H1 (cell line): ENCODE results near the gene TJP2. TPM values are rescaled to one million over a fixed set of nuclear protein-coding genes. Genes with fewer than 3 reads are reported as not detected.

Experiments
- CTCF ChIA-PET: fragments of 300-600 bp; sonication (Branson Sonifier 250); formaldehyde crosslinking; loops from one replicate; lab custom pipeline; 2021; ENCODE audit not compliant: partially characterized antibody; lab: Charles Lee
- POLR2A ChIA-PET: fragments of 300-600 bp; sonication (Branson Sonifier 250); formaldehyde crosslinking; loops from one replicate; lab custom pipeline; 2021; ENCODE audit warnings: inconsistent platforms; ENCODE audit not compliant: partially characterized antibody; lab: Charles Lee
- DNase-seq, 2 experiments: peaks; one replicate each; pipeline versions ENCODE4 v3.0.0 to v3.0.0-alpha.2; 2010 to 2022; ENCODE audit warnings: low spot score in 2 of 2, low read depth in 1 of 2, mixed read lengths in 1 of 2
- FAIRE-seq: peaks from 2 replicates; lab custom pipeline; 2011; peaks lifted over from hg19 to GRCh38; lab: Jason Lieb, UNC
- H2AFZ ChIP-seq: 2 replicates; pipeline ENCODE4 v1.8.1; 2012; ENCODE audit warnings: low read length, inconsistent platforms
- H2AK5ac ChIP-seq: 2 replicates; pipeline ENCODE4 v1.6.1; 2013; ENCODE audit warnings: low read depth, low read length
- H2BK120ac ChIP-seq: replicated peaks from 2 replicates; pipeline ENCODE3; 2013; ENCODE audit warnings: low read depth, low read length, inconsistent platforms
- H2BK12ac ChIP-seq: 2 replicates; pipeline ENCODE4 v1.6.1; 2013; ENCODE audit warnings: low read depth, low read length
- H2BK15ac ChIP-seq: 2 replicates; pipeline ENCODE4 v1.6.1; 2013; ENCODE audit warnings: low read length
- H2BK20ac ChIP-seq: 2 replicates; pipeline ENCODE4 v1.6.1; 2013; ENCODE audit warnings: low read length
- H2BK5ac ChIP-seq: 2 replicates; pipeline ENCODE4 v1.6.1; 2013; ENCODE audit warnings: low read depth, low read length
- H3K14ac ChIP-seq: 2 replicates; pipeline ENCODE4 v1.6.1; 2013; ENCODE audit warnings: inconsistent platforms; ENCODE audit not compliant: insufficient read length
- H3K18ac ChIP-seq: 2 replicates; pipeline ENCODE4 v1.6.1; 2013; ENCODE audit warnings: low read length; ENCODE audit errors: extremely low read depth
- H3K23ac ChIP-seq: 2 replicates; pipeline ENCODE4 v1.6.1; 2013; ENCODE audit warnings: inconsistent platforms; ENCODE audit not compliant: insufficient read length
- H3K23me2 ChIP-seq: 2 replicates; pipeline ENCODE4 v1.6.1; 2013; ENCODE audit warnings: low read depth, low read length
- H3K27ac ChIP-seq: 2 replicates; pipeline ENCODE4 v1.6.1; 2011; ENCODE audit warnings: low read depth, low read length, inconsistent platforms
- H3K27me3 ChIP-seq, 4 experiments: replicated peaks in 1 of 4; 1 replicate in 1 of 4; 2 replicates in 3 of 4; pipeline versions ENCODE4 v1.6.1 to v1.8.1; 2011 to 2013; ENCODE audit warnings: low read length in 3 of 4, mild to moderate bottlenecking in 3 of 4, inconsistent platforms in 2 of 4, mixed read lengths in 2 of 4, moderate library complexity in 1 of 4; ENCODE audit not compliant: control insufficient read depth in 3 of 4, insufficient read depth in 3 of 4; ENCODE audit errors: extremely low read depth in 1 of 4
- H3K36me3 ChIP-seq, 4 experiments: 2 replicates each; pipeline versions ENCODE4 v1.6.1 to v1.8.1; 2011 to 2013; ENCODE audit warnings: mild to moderate bottlenecking in 4 of 4, low read length in 3 of 4, moderate library complexity in 2 of 4, control low read depth in 1 of 4, inconsistent platforms in 1 of 4; ENCODE audit not compliant: insufficient read depth in 4 of 4, control insufficient read depth in 2 of 4
- H3K4ac ChIP-seq: replicated peaks from 2 replicates; pipeline ENCODE3; 2013; ENCODE audit warnings: low read length, low read depth, mixed read lengths, inconsistent platforms; ENCODE audit not compliant: insufficient read length
- H3K4me1 ChIP-seq, 4 experiments: replicated peaks in 1 of 4; 1 replicate in 1 of 4; 2 replicates in 3 of 4; pipeline versions ENCODE4 v1.6.1 to v1.8.1; 2011 to 2013; ENCODE audit warnings: low read length in 3 of 4, inconsistent platforms in 2 of 4, mixed read lengths in 1 of 4; ENCODE audit not compliant: insufficient read depth in 4 of 4, control insufficient read depth in 3 of 4
- H3K4me2 ChIP-seq, 2 experiments: 2 replicates each; pipeline versions ENCODE4 v1.6.1 to v1.8.1; 2011 to 2013; ENCODE audit warnings: low read depth in 2 of 2, low read length in 2 of 2, control low read depth in 1 of 2, inconsistent platforms in 1 of 2, mild to moderate bottlenecking in 1 of 2; ENCODE audit not compliant: insufficient read depth in 1 of 2
- H3K4me3 ChIP-seq, 4 experiments: fragments of 200-600, 300-600 bp in 1 of 4; sonication (generic), shearing (Covaris generic), sonication (Bioruptor Twin) in 1 of 4; 2 replicates each; pipeline versions ENCODE4 v1.5.1 to v1.8.1; 2011 to 2016; ENCODE audit warnings: low read length in 4 of 4, low read depth in 3 of 4, control low read depth in 2 of 4, inconsistent platforms in 2 of 4, mild to moderate bottlenecking in 2 of 4, mixed read lengths in 1 of 4, moderate library complexity in 1 of 4; ENCODE audit not compliant: insufficient read depth in 2 of 4; ENCODE audit errors: extremely low read depth in 1 of 4
- H3K56ac ChIP-seq: replicated peaks from 2 replicates; pipeline ENCODE3; 2013; ENCODE audit warnings: low read depth, mild to moderate bottlenecking, mixed read lengths, low read length, inconsistent platforms; ENCODE audit not compliant: insufficient read length
- H3K79me1 ChIP-seq: 2 replicates; pipeline ENCODE4 v1.6.1; 2013; ENCODE audit warnings: low read depth, low read length, control low read depth
- H3K79me2 ChIP-seq, 2 experiments: 2 replicates each; pipeline versions ENCODE4 v1.6.1 to v1.8.1; 2012 to 2013; ENCODE audit warnings: low read length in 2 of 2, mild to moderate bottlenecking in 2 of 2, inconsistent platforms in 1 of 2; ENCODE audit not compliant: insufficient read depth in 2 of 2, control insufficient read depth in 1 of 2
- H3K9ac ChIP-seq, 4 experiments: replicated peaks in 1 of 4; 1 replicate in 1 of 4; 2 replicates in 3 of 4; pipeline versions ENCODE4 v1.6.1 to v1.8.1; 2011 to 2013; ENCODE audit warnings: low read depth in 3 of 4, low read length in 3 of 4, control low read depth in 2 of 4, mild to moderate bottlenecking in 2 of 4, moderate library complexity in 2 of 4, inconsistent platforms in 1 of 4; ENCODE audit errors: extremely low read depth in 1 of 4
- H3K9me3 ChIP-seq, 2 experiments: 2 replicates each; pipeline versions ENCODE4 v1.6.1 to v1.8.1; 2012 to 2013; ENCODE audit warnings: mild to moderate bottlenecking in 2 of 2, moderate library complexity in 2 of 2, control low read depth in 1 of 2, inconsistent platforms in 1 of 2, low read depth in 1 of 2, low read length in 1 of 2, mixed read lengths in 1 of 2; ENCODE audit not compliant: insufficient read depth in 2 of 2
- H4K20me1 ChIP-seq, 2 experiments: replicated peaks in 1 of 2; 2 replicates each; pipeline versions ENCODE3 to v1.8.1; 2011 to 2013; ENCODE audit warnings: inconsistent platforms in 2 of 2, low read length in 2 of 2, mild to moderate bottlenecking in 1 of 2; ENCODE audit not compliant: insufficient read depth in 2 of 2, control insufficient read depth in 1 of 2
- H4K5ac ChIP-seq: 2 replicates; pipeline ENCODE4 v1.6.1; 2013; ENCODE audit warnings: low read length, low read depth, mixed read lengths, inconsistent platforms; ENCODE audit not compliant: insufficient read length
- H4K8ac ChIP-seq: 2 replicates; pipeline ENCODE4 v1.8.0; 2013; ENCODE audit warnings: mild to moderate bottlenecking, moderate library complexity, low read length, inconsistent platforms; ENCODE audit not compliant: insufficient read depth; ENCODE audit errors: extremely low read depth
- H4K91ac ChIP-seq: replicated peaks from 2 replicates; pipeline ENCODE3; 2013; ENCODE audit warnings: low read length, mixed read lengths, inconsistent platforms; ENCODE audit not compliant: insufficient read length
- NRF1 ChIP-seq: IDR thresholded peaks from 2 replicates; pipeline ENCODE4 v1.6.1; 2011; ENCODE audit warnings: mild to moderate bottlenecking, low read depth, low read length, improper control_type of control experiment
- RAD21 ChIP-seq, 2 experiments: IDR thresholded peaks in 1 of 2; conservative IDR thresholded peaks in 1 of 2; 2 replicates each; pipeline ENCODE4 v1.6.1; 2011; ENCODE audit warnings: low read depth in 2 of 2, low read length in 2 of 2, improper control_type of control experiment in 1 of 2, inconsistent platforms in 1 of 2, mild to moderate bottlenecking in 1 of 2, moderate library complexity in 1 of 2
- SAP30 ChIP-seq: fragments of 300-600 bp; sonication (generic); IDR thresholded peaks from 2 replicates; pipeline ENCODE4 v1.7.1; 2012; ENCODE audit warnings: low read length, moderate library complexity, mild to moderate bottlenecking, inconsistent platforms; ENCODE audit not compliant: insufficient read depth, insufficient replicate concordance
- TAF1 ChIP-seq: IDR thresholded peaks from 2 replicates; pipeline ENCODE4 v1.6.1; 2011; ENCODE audit warnings: mild to moderate bottlenecking, low read depth, low read length
- TCF12 ChIP-seq: IDR thresholded peaks from 2 replicates; pipeline ENCODE4 v1.6.1; 2011; ENCODE audit warnings: low read depth, mild to moderate bottlenecking, low read length
- WGBS, 2 experiments: shearing (Covaris generic) in 1 of 2; methylation state at CpG; one replicate each; pipeline versions ENCODE4 v1.1.6 to v1.1.7; 2013 to 2015; ENCODE audit warnings: low lambda C conversion rate in 2 of 2, mixed read lengths in 2 of 2, inconsistent platforms in 1 of 2, low coverage in 1 of 2, missing lambda C conversion rate in 1 of 2; ENCODE audit not compliant: insufficient replicate concordance in 2 of 2, insufficient coverage in 1 of 2, insufficient read length in 1 of 2; ENCODE audit errors: extremely low coverage in 1 of 2, missing lambda C conversion rate in 1 of 2; 5-methylcytosine and 5-hydroxymethylcytosine counted together
- polyA plus RNA-seq, 7 experiments: library from polyadenylated mRNA; depleted of rRNA in 3 of 7; stranded (reverse) in 5 of 7; unstranded in 2 of 7; fragments of >200 nt in 5 of 7; fragments of 200-250 nt in 2 of 7; gene quantifications; 1 replicate in 5 of 7; 2 replicates in 1 of 7; 4 replicates in 1 of 7; pipeline versions ENCODE4 v1.2.1 to v1.2.3, GENCODE V29; 2011 to 2013; ENCODE audit warnings: missing spikeins in 2 of 7, mixed read lengths in 2 of 7
- total RNA-seq: library from RNA; stranded (reverse); fragmentation: NEBNext Ultra II Directional; extraction: Animal tissue kit (Norgen Biotek cat#: 25700); gene quantifications from 2 replicates; pipeline ENCODE4 v1.2.1, GENCODE V29; 2021
- TF ChIP-seq, protein P1 (sequence below): IDR thresholded peaks from 2 replicates; pipeline ENCODE4 v1.6.1; 2012; ENCODE audit warnings: inconsistent platforms

TJP2 gene
- total and polyA plus RNA-seq, 2 of the 8 experiments (the other 6 are each of a cell fraction or from before 2014, with no cell fraction given) = 54.9 to 137 TPM

GRCh38 chr9:69272212-69272611, 98.1 kb downstream of the TJP2 start:
- H2BK12ac ChIP-seq = no peak overlapping the region
- no peak overlapping the region; the same call in 1 of the 2 replicates for H2AFZ ChIP-seq
- H4K91ac ChIP-seq = no peak overlapping the region
- H4K8ac ChIP-seq = no peak overlapping the region
- H3K23ac ChIP-seq = no peak overlapping the region
- H2BK5ac ChIP-seq = no peak overlapping the region
- no peaks in the 10 kb centered on the region for H3K27me3 ChIP-seq
- H3K56ac ChIP-seq = no peak overlapping the region
- H3K4me2 ChIP-seq = no peak overlapping the region
- H4K5ac ChIP-seq = no peak overlapping the region
- CTCF ChIA-PET = interaction anchor here (0.5 to 2.1 kb wide), 3 partner anchors 11 to 151 kb away, joined by 3 to 7 read pairs (median 3); no protein-coding TSS in a partner anchor
- 92% methylated on average over 1 of the region's 1 CpG; no CpG with 5 or more reads in 1 of the 2 experiments for WGBS, 2 experiments
- TF ChIP-seq, protein P1, sequence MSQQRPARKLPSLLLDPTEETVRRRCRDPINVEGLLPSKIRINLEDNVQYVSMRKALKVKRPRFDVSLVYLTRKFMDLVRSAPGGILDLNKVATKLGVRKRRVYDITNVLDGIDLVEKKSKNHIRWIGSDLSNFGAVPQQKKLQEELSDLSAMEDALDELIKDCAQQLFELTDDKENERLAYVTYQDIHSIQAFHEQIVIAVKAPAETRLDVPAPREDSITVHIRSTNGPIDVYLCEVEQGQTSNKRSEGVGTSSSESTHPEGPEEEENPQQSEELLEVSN = no peak
- TF ChIP-seq SAP30 (no peak), TCF12 (no peak), TAF1 (no peak), RAD21 (IDR thresholded peaks at IDR 0.05 in 1 of 2, conservative IDR thresholded peaks at IDR 0.05 in 1 of 2; ENCODE audit: low read depth in 2 of 2, low read length in 2 of 2) (no peak), NRF1 (no peak)
- no peak overlapping the region for H3K14ac ChIP-seq
- no peaks in the 10 kb centered on the region; the same call in 1 of the 2 replicates for H3K23me2 ChIP-seq
- DNase-seq = no peak
- no peak overlapping the region for H2BK20ac ChIP-seq
- H2AK5ac ChIP-seq = no peak overlapping the region
- POLR2A ChIA-PET = interaction anchor here (0.6 to 1.2 kb wide), 3 partner anchors 36 to 125 kb away, joined by 3 to 5 read pairs (median 3); no protein-coding TSS in a partner anchor
- no peak overlapping the region for H2BK120ac ChIP-seq
- H3K79me2 ChIP-seq = no peaks in the 10 kb centered on the region
- H3K4me3 ChIP-seq = no peak overlapping the region
- FAIRE-seq = no peak
- no peaks in the 10 kb centered on the region for H4K20me1 ChIP-seq
- H3K18ac ChIP-seq = no peak overlapping the region
- peaks cover 0 to 4% of the 10 kb centered on the region in 2 experiments; a peak in 1 of 4 replicates for H3K9me3 ChIP-seq
- no peak overlapping the region for H3K4ac ChIP-seq
- H2BK15ac ChIP-seq = no peak overlapping the region
- no peaks in the 10 kb centered on the region for H3K36me3 ChIP-seq
- no peak overlapping the region for H3K27ac ChIP-seq
- no peaks in the 10 kb centered on the region for H3K4me1 ChIP-seq
- H3K79me1 ChIP-seq = no peaks in the 10 kb centered on the region
- H3K9ac ChIP-seq = no peak overlapping the region
